A673 (cell line): ENCODE results near the gene ATOSA. TPM values are rescaled to one million over a fixed set of nuclear protein-coding genes. Genes with fewer than 3 reads are reported as not detected.

Experiments used
- BruUV-seq: library from RNA; stranded (reverse); fragments of 400-500 nt; replicated peaks from 2 replicates; lab custom pipeline; 2021; lab: Mats Ljungman, UMichigan
- CTCF ChIA-PET: fragments of 300-600 bp; sonication (Branson Sonifier 250); formaldehyde crosslinking; loops from one replicate; lab custom pipeline; 2022; ENCODE audit warnings: antibody characterized with exemption; lab: Charles Lee
- POLR2A ChIA-PET: fragments of 300-600 bp; sonication (Branson Sonifier 250); formaldehyde crosslinking; loops from one replicate; lab custom pipeline; 2022; ENCODE audit warnings: antibody characterized with exemption; ENCODE audit not compliant: low non-redundant PET; lab: Charles Lee
- DNase-seq: peaks from one replicate; pipeline ENCODE4 v3.0.0-alpha.2; 2015; ENCODE audit warnings: low spot score
- H3K27ac ChIP-seq: fragments of 200-600 bp; sonication (generic); 2 replicates; pipeline ENCODE4 v1.5.1; 2016; ENCODE audit warnings: mixed run types, low read depth, mild to moderate bottlenecking, mixed read lengths, antibody characterized with exemption, low read length; ENCODE audit not compliant: poor library complexity, severe bottlenecking
- H3K27me3 ChIP-seq: fragments of 200-600 bp; sonication (generic); replicated peaks from 2 replicates; pipeline ENCODE4 v1.6.1; 2017; ENCODE audit warnings: mixed run types, low read depth, mild to moderate bottlenecking, mixed read lengths, antibody characterized with exemption, low read length; ENCODE audit not compliant: insufficient read depth, poor library complexity
- H3K36me3 ChIP-seq: fragments of 200-600 bp; sonication (generic); 2 replicates; pipeline ENCODE4 v1.6.1; 2016; ENCODE audit warnings: mixed run types, mild to moderate bottlenecking, mixed read lengths, antibody characterized with exemption, low read length; ENCODE audit not compliant: insufficient read depth, poor library complexity, severe bottlenecking
- H3K4me1 ChIP-seq: fragments of 200-600 bp; sonication (generic); 2 replicates; pipeline ENCODE4 v1.6.1; 2017; ENCODE audit warnings: mixed run types, mild to moderate bottlenecking, mixed read lengths, antibody characterized with exemption, low read length; ENCODE audit not compliant: insufficient read depth, poor library complexity, severe bottlenecking
- H3K4me3 ChIP-seq: fragments of 200-600 bp; sonication (generic); 2 replicates; pipeline ENCODE4 v1.5.1; 2016; ENCODE audit warnings: low read depth, mixed run types, mild to moderate bottlenecking, mixed read lengths, low read length; ENCODE audit not compliant: poor library complexity, severe bottlenecking
- H3K9me3 ChIP-seq: fragments of 200-600 bp; sonication (generic); 2 replicates; pipeline ENCODE4 v1.6.1; 2016; ENCODE audit warnings: mixed run types, low read depth, mild to moderate bottlenecking, mixed read lengths, antibody characterized with exemption, low read length; ENCODE audit not compliant: poor library complexity, severe bottlenecking
- CTCF ChIP-seq: fragments of 300-800, 200-600 bp; sonication (generic); conservative IDR thresholded peaks from 2 replicates; pipeline ENCODE4 v1.5.1; 2017; ENCODE audit warnings: low read depth, mild to moderate bottlenecking, antibody characterized with exemption, low read length, moderate library complexity, mixed read lengths
- EZH2 ChIP-seq: fragments of 200-600 bp; sonication (generic); IDR thresholded peaks from 2 replicates; pipeline ENCODE4 v1.6.1; 2017; ENCODE audit warnings: borderline replicate concordance, low read depth, mild to moderate bottlenecking, mixed read lengths, antibody characterized with exemption, low read length; ENCODE audit not compliant: poor library complexity, severe bottlenecking
- intact Hi-C: fragments of 100-400 bp; cut with micrococcal nuclease; formaldehyde crosslinking; loops from one replicate; pipeline ENCODE4 v1.10.0; 2022; ENCODE audit not compliant: unreplicated experiment
- total RNA-seq: library from RNA; stranded (reverse); gene quantifications from 2 replicates; pipeline ENCODE4 v1.2.3, GENCODE V29; 2021

Gene ATOSA
- total RNA-seq, 1 experiment from 2014 or later, result 5.3 TPM

- Histone ChIP-seq H3K27ac (no peak overlapping the region), H3K4me3 (no peak overlapping the region), H3K4me1 (no peaks in the 10 kb centered on the region), H3K36me3 (no peaks in the 10 kb centered on the region), H3K27me3 (no peaks in the 10 kb centered on the region), H3K9me3 (no peaks in the 10 kb centered on the region)
- DNase-seq, result no peak
- CTCF ChIA-PET, result no interaction called here
- BruUV-seq, result no TSS peak
- TF ChIP-seq EZH2 (no peak), CTCF (no peak)
- intact Hi-C loops, result no loop called here
- POLR2A ChIA-PET, result no interaction called here
Measured at GRCh38 chr15:52715411-52715810, 36.2 kb upstream of the ATOSA start.

- Histone ChIP-seq H3K27me3 (no peaks in the 10 kb centered on the region), H3K27ac (no peak overlapping the region), H3K36me3 (no peaks in the 10 kb centered on the region), H3K4me3 (no peak overlapping the region), H3K9me3 (no peaks in the 10 kb centered on the region), H3K4me1 (no peaks in the 10 kb centered on the region)
- intact Hi-C loops, result no loop called here
- TF ChIP-seq EZH2, result no peak
- CTCF ChIA-PET, result no interaction called here
- no TSS peak for BruUV-seq
- POLR2A ChIA-PET, result no interaction called here
- DNase-seq, result no peak
Measured at GRCh38 chr15:52714968-52715367, 35.8 kb upstream of the ATOSA start.

GRCh38 chr15:52710708-52711389 lies 31.7 kb upstream of the ATOSA start:
- H3K4me3 ChIP-seq, result no peak overlapping the region
- H3K27ac ChIP-seq, result no peak overlapping the region
- no peaks in the 10 kb centered on the region for H3K4me1 ChIP-seq
- H3K36me3 ChIP-seq, result no peaks in the 10 kb centered on the region
- ChIA-PET POLR2A (no interaction called here), CTCF (no interaction called here)
- H3K27me3 ChIP-seq, result peaks cover 2% of the 10 kb centered on the region
- no TSS peak for BruUV-seq
- no peaks in the 10 kb centered on the region for H3K9me3 ChIP-seq
- intact Hi-C loops, result no loop called here
- TF ChIP-seq CTCF, result no peak
- TF ChIP-seq EZH2, result no peak
- DNase-seq, result no peak
